Liver (tissue), 2 donors: ENCODE data around the gene CCDC50.

Source experiments
- TF ChIP-seq, protein P1 (sequence below): fragments of 150-350 bp; IDR thresholded peaks from 2 replicates; pipeline ENCODE4 v1.5.1; 2017; ENCODE audit warnings: improper control_type of control experiment, low read depth, low read length; ENCODE audit not compliant: missing input control
- TF ChIP-seq, protein P2 (sequence below): IDR thresholded peaks from 2 replicates; pipeline ENCODE4 v1.6.1; 2016; ENCODE audit warnings: antibody characterized with exemption
- TF ChIP-seq, protein P3 (sequence below): IDR thresholded peaks from 2 replicates; pipeline ENCODE4 v1.6.1; 2016; ENCODE audit warnings: antibody characterized with exemption, mild to moderate bottlenecking
- donor health status: healthy.

DNA sequence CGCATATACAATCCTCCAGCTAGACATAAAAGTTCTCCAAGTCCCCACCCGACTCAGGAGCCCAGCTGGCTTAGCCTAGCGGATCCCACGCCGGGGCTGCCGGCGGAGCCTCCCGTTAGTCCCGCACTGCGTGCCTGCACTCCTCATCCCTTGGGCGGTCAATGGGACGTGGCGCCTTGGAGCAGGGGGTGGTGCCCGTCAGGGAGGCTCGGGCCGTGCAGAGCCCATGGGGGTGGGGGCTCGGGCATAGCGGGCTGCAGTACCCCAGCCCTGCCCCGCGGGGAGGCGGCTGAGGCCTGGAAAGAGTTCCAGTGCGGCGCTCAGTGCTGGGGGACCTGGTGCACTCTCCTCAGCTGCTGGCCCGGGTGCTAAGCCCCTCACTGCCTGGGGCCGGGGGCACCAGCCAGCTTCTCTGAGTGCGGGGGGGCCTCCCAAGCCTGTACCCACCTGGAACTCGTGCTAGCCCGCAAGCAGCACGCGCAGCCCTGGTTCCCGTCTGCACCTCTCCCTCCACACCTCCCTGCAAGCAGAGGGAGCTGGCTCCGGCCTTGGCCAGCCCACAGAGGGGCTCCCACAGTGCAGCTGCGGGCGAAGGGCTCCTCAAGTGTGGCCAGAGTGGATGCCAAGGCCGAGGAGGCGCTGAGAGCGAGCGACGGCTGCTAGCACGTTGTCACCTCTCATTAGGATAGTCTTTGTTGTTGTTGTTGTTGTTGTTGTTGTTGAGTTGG is 12.2 kb upstream of the CCDC50 start:
- TF ChIP-seq, protein P1, sequence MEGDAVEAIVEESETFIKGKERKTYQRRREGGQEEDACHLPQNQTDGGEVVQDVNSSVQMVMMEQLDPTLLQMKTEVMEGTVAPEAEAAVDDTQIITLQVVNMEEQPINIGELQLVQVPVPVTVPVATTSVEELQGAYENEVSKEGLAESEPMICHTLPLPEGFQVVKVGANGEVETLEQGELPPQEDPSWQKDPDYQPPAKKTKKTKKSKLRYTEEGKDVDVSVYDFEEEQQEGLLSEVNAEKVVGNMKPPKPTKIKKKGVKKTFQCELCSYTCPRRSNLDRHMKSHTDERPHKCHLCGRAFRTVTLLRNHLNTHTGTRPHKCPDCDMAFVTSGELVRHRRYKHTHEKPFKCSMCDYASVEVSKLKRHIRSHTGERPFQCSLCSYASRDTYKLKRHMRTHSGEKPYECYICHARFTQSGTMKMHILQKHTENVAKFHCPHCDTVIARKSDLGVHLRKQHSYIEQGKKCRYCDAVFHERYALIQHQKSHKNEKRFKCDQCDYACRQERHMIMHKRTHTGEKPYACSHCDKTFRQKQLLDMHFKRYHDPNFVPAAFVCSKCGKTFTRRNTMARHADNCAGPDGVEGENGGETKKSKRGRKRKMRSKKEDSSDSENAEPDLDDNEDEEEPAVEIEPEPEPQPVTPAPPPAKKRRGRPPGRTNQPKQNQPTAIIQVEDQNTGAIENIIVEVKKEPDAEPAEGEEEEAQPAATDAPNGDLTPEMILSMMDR, result no peak
- TF ChIP-seq, protein P2, sequence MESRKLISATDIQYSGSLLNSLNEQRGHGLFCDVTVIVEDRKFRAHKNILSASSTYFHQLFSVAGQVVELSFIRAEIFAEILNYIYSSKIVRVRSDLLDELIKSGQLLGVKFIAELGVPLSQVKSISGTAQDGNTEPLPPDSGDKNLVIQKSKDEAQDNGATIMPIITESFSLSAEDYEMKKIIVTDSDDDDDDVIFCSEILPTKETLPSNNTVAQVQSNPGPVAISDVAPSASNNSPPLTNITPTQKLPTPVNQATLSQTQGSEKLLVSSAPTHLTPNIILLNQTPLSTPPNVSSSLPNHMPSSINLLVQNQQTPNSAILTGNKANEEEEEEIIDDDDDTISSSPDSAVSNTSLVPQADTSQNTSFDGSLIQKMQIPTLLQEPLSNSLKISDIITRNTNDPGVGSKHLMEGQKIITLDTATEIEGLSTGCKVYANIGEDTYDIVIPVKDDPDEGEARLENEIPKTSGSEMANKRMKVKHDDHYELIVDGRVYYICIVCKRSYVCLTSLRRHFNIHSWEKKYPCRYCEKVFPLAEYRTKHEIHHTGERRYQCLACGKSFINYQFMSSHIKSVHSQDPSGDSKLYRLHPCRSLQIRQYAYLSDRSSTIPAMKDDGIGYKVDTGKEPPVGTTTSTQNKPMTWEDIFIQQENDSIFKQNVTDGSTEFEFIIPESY, result no peak
- TF ChIP-seq, protein P3, sequence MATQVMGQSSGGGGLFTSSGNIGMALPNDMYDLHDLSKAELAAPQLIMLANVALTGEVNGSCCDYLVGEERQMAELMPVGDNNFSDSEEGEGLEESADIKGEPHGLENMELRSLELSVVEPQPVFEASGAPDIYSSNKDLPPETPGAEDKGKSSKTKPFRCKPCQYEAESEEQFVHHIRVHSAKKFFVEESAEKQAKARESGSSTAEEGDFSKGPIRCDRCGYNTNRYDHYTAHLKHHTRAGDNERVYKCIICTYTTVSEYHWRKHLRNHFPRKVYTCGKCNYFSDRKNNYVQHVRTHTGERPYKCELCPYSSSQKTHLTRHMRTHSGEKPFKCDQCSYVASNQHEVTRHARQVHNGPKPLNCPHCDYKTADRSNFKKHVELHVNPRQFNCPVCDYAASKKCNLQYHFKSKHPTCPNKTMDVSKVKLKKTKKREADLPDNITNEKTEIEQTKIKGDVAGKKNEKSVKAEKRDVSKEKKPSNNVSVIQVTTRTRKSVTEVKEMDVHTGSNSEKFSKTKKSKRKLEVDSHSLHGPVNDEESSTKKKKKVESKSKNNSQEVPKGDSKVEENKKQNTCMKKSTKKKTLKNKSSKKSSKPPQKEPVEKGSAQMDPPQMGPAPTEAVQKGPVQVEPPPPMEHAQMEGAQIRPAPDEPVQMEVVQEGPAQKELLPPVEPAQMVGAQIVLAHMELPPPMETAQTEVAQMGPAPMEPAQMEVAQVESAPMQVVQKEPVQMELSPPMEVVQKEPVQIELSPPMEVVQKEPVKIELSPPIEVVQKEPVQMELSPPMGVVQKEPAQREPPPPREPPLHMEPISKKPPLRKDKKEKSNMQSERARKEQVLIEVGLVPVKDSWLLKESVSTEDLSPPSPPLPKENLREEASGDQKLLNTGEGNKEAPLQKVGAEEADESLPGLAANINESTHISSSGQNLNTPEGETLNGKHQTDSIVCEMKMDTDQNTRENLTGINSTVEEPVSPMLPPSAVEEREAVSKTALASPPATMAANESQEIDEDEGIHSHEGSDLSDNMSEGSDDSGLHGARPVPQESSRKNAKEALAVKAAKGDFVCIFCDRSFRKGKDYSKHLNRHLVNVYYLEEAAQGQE, result no peak
